ENCODE data around the gene CNTNAP2.

GRCh38 chr7:147415991-147416390 lies 1299.4 kb downstream of the CNTNAP2 start:
- TF ChIP-seq CTCF (conservative IDR thresholded peaks at IDR 0.05) (no peak), ZFX (IDR thresholded peaks at IDR 0.05) (no peak)

Measured in C4-2B (cell line).